HG03439 (cell line): ENCODE measurements around the gene PEX3.
"Not testable (repeated sequence)": the region's sequence is repeated elsewhere in the genome, so short reads cannot be mapped to it uniquely, and the experiment has no call there.

Source experiments
- ATAC-seq: cut with Tn5 transposase; IDR thresholded peaks from one replicate; pipeline ENCODE4 v1.9.1; 2021; ENCODE audit warnings: mild to moderate bottlenecking, moderate library complexity; ENCODE audit not compliant: unreplicated experiment

PEX3 gene

DNA sequence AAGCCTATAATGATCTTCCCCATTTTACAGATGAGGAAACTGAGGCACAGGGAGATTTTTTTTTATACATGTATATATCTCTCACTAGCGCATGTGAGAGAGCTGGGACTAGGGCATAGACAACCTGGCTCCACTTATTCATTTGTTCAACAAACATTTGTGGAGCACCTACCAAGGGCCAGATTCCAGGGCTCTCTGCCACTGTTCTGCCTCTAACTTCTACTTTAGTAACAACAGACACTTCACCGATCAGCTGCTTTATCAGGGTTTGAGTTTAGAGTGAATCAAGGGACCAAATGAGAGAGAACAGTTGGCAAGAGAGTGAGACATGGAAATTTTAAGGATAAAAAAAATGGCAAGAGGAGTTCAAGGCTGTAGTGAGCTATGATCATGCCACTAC is 7.5 kb upstream of the PEX3 start:
- no peak for ATAC-seq

DNA sequence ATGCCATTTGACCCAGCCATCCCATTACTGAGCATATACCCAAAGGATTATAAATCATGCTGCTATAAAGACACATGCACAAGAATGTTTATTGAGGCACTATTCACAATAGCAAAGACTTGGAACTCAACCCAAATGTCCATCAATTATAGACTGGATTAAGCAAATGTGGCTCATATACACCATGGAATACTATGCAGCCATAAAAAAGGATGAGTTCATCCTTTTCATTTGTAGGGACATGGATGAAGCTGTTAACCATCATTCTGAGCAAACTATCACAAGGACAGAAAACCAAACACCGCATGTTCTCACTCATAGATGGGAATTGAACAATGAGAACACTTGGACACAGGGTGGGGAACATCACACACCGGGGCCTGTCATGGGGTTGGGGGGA is 2.7 kb upstream of the PEX3 start:
- ATAC-seq: not testable (repeated sequence)

DNA sequence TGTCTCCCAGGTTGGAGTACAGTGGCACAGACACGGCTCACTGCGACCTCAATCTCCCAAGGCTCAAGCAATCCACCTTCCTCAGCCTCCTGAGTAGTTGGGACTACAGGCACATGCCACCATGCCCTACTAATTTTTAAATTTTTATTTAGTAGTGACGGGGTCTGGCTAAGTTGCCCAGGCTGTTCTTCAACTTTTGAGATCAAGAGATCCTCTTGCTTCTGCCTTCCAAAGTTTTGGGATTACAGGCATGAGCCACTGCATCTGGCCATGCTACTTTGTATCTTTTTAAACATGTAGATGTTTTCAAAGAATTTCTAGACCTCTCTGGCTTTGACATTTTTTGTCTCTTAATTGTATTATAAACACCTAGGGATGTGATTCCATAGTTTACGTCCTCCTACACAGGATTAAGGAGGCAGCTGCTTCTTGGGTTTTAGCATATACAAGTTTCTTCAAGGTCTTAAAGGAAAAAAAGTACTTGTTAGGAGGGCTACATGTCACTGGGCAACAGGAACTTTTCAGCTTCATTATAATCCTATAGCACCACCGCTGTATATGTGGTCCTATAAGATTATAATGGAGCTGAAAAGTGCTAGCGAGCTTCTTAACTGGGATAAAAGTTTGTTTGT is 1.4 kb upstream of the PEX3 start:
- ATAC-seq: no peak

DNA sequence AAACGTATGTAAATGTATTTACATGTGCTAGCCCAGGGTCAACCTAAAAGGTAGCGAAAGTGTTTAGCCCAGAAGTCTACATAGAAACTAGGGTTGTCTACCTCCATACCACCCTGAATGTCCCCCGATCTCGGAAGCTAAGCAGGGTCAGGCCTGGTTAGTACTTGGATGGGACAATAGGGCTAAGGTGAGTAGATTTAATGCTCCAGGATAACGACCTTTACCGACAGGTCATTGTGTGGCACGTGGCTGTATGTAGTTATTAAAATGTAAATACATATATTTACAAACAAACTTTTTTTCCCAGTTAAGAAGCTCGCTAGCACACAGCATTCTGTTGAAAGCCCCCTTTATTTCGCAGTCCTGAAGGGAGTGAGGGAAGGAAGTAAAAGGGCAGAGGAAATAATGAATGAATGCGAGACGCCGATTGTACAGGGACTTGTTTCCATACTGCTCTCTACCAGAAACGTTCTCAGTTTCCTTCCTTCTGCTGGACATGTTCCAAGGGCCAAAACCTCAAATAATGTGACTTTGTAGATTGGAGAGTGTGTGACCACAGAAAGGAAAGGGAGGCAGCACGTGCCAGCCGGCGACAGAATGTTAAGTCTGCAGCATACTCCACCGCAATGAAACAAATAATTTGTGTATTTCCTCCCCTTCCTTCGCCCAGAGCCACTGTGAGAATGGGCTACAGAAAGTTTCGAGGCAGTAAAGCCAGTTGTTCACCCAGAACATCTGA is 722 bp upstream of the PEX3 start:
- peak; percentile 14 for ATAC-seq

DNA sequence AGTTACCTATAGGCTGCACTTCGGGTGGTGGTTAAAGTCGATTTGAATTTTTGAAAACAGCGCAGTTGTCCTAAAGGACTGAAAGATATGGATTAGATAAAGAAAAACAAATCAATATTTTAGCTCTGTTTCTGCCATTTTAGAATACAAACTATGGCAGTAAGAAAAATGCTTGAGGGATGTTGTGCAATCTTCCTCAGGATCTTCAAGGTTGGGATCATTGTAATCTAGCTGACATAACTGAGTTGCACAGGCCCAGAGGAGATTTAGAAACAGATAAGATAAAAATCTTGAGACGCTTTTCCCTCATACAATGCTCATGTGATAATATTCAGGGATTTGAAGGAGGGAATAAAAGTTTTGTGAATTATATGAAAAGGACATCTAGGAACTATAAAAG is 926 bp downstream of the PEX3 start:
- no peak for ATAC-seq

DNA sequence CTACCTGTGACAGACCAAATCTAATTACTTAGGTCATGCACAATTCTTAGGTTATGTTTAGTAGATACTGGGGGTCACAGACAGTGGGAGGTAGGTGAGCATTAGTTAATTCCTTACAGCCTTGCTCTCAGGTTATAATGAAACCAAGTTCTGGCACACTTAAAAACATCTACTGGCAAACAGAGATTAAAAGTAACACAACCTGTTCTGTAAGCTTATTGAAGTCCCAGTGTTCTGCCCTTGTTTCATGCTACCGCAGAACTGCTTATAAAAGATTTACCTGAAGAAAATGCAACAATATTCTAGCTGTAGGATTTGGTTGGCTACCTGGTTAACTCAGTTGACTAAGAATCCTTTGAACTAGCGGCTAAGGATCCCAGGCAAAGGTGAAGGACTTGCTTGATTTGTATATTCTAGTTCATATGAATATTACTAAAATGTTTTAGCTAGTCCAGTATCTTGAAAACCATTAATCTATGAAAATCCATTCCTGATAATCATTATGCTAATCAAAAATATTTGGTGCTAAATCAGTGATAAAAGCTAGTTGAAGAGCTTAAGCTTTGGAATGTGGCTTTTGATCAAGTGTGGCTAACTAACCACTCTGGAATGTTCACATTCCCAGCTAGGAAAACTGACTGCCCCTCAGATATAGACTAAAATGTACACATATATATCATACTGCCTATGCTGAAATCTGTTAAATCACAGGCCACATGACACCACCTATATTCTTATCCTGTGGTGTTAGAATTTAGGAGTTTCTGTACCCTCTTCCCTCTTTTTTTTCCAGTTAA is 7.2 kb downstream of the PEX3 start:
- ATAC-seq: no peak

DNA sequence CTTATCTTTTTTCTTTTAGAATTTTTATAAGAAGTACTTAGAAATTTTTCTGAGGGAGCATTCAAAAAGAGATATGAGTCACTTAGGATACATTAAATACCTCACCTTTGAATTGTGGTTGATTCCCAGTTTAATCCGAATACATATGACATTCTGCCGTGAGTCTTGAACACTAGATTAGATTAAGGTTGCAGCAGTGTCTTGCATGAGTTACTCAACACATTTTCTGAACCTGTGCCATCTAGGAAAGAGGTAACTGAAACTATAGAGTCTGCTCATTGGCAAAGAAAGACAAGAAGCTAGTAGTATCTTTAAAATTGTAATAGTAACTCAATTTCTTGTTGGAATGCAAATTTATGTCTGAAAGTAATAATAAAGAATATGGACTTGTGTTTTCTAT is 14.9 kb downstream of the PEX3 start:
- ATAC-seq: no peak

DNA sequence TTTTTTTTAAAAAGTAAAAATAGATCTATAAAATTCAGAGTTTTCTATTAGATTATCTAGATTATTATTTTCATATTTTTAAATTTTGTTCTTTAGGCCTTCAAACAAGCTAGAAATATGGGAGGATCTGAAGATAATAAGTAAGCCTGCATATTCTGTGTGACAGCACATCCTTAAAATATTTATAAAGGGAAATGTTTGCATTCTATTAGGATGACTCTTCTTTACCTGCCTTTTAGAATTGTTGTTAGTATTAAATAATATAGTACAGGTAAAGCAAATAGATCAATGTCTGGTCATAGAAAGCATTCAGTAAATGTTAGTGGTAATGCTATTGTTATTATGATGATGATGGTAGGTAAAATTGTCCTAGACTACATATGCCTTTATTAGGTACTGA is 17.4 kb downstream of the PEX3 start:
- no peak for ATAC-seq

DNA sequence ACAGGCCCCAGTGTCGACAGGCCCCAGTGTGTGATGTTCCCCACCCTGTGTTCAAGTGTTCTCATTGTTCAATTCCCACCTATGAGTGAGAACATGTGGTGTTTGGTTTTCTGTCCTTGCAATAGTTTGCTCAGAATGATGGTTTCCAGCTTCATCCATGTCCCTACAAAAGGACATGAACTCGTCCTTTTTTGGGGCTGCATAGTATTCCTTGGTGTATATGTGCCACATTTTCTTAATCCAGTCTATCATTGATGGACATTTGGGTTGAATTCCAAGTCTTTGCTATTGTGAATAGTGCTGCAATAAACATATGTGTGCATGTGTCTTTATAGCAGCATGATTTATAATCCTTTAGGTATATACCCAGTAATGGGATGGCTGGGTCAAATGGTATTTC is 18.2 kb downstream of the PEX3 start:
- not testable (repeated sequence) for ATAC-seq

DNA sequence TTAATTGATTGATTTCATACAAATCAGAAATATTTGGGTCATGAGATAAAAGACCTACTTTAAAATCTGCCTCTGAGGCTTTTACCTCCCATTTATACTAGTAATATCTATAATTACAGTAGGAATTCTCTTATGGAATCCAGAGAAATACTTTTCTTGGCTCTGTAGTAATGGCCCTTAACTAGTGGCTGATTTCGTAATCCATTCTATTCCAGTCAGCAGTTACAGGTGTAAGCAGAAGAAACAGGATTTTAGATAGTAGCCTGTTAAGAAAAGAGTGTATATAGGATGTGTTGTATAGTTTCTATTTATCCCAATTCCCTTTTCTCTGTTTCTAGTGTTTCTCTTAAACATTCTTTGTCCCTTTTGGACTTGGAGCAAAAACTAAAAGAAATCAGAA is 21.2 kb downstream of the PEX3 start:
- no peak for ATAC-seq

DNA sequence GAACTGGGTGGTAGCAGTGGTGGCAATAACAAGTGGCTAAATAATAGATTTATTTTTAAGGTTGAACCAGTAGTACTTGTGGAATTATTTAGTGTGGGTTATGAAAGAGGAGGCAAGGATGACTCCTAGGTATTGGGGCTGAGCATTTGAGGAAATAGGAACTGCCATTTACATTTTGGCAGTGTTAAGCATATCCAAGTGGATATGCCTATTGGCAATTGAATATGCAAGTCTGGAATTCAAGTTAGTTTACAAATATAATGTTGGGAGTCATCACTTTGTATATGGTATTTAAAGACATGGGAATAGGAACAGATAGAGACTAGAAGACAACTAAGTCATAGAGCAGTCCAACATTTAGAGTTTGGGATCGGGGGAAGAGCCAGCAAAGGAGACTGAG is 25.9 kb downstream of the PEX3 start:
- no peak for ATAC-seq

DNA sequence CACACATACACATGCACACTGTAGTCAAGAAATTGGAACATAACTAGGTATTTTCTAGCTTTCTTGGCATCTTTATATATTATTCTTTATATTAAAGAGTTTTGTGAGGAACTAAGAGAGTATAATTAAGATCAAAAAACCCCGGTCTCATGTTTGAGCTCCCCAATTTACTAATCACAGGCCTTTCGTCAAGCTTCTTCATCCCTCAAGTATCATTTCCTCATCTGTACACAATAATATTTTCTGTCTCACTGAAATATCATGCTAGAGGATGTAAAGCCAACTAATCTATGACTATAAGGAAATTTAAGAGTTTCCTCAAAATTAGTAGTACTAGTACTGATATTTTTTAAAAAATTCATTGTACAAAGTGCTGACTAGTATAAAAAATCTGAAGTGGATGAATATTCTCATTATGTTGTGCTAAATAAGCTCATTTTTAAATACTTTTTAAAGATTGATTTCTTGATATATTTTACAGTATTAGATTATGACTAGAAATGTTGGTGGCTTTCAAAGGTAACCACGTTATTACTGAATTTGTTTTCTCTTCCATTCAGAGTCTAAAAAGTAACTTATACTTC is 28.0 kb downstream of the PEX3 start:
- ATAC-seq: no peak

DNA sequence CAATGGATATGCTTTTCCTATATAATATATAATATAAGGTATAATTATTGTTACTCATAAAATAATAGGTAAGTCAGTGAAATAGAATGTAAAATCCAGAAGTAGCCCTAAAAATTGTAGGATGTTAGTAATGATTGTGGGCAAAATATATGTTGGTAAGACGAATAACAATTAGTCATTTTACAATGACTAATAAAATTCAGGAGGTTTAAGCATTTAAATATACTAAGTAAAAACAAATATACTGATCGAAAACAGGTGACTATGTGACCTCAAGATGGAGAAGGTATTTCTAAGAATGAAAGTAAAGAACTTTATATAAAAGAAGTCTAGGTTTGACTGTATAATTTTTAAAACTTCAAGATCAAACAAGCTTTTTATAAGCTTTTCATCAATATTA is 32.0 kb downstream of the PEX3 start:
- no peak for ATAC-seq

DNA sequence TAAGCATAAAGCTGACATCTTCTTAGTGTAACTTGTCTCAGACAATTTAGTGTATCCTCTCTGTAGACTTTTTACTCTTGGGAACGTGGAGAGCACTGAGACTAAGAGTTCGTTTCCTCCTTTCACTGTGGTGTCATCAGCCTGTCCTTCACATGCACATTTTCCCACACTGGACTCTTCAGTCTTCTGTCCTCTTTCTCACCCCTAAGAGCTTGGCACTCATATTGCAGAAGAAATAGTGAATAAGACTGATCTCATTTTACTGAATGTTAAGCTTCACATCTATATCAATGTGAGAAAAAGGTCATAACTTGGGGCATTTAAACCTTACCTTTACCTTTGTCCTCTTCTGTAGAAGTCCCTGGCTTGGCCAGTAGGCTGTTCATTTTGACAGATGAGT is 35.4 kb downstream of the PEX3 start:
- ATAC-seq: no peak

DNA sequence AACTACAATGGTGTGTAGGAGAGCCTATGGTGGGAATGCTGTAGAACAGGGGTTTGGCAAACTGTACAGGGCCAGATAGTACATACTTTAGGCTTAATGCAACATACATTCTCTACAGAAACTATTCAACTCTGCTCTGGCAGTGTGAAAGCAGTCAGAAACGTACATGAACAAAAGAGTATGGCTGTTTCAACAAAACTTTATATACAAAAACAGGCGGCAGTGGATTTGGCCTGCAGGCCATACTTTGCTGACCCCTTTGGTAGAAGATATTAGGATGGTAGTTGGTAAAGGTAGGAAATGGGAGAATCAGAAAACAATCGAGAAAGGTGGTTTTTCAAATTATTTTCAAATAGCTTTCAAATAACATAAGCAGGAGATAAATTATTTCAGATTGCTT is 36.1 kb downstream of the PEX3 start:
- ATAC-seq: no peak

DNA sequence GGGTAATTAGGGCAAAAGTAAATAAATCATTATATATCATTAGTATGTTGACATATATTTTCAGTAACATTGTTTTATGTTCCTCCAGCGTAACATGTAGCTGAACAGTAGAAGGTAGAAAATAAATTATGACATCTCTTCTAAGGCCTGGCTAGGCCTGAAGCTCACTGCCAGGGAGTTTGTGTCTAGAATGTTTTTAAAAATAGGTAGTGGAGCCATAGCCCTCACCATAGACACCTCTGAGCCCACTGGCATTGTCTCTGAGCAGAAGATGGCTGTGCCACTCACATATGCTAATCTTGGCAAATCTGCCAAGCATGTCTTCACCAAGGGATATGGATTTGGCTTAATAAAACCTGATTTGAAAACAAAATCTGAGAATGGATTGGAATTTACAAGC is 39.6 kb downstream of the PEX3 start:
- ATAC-seq: no peak

DNA sequence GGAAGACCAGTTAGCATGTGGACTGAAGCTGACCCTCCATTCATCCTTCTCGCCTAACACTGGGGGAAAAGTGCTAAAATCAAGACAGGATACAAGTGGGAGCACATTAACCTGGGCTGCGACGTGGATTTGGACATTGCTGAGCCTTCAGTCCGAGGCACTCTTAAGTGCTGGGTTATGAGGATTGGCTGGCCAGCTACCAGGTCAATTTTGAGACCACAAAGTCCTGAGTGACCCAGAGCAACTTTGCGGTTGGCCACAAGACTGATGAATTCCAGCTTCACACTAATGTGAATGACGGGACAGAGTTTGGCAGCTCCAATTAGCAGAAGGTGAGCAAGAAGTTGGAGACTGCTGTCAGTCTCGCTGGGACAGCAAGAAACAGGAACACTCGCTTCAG is 40.2 kb downstream of the PEX3 start:
- no peak for ATAC-seq

DNA sequence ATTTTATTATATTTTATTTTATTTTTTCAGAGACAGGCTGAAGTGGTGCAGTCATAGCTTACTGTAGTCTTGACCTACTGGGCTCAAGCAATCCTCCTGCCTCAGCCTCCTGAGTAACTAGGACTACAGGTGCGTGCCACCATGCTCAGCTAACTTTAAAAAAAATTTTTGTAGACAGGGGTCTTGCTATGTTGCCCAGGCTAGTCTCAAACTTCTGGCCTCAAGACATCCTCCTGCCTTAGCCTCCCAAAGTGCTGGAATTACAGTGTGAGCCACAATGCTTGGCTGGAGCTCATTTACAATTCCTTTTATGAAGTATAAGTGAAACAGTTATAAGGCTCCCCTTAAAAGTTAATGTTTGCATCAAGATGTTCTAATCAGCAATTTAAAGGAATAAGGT is 46.4 kb downstream of the PEX3 start:
- no peak for ATAC-seq

DNA sequence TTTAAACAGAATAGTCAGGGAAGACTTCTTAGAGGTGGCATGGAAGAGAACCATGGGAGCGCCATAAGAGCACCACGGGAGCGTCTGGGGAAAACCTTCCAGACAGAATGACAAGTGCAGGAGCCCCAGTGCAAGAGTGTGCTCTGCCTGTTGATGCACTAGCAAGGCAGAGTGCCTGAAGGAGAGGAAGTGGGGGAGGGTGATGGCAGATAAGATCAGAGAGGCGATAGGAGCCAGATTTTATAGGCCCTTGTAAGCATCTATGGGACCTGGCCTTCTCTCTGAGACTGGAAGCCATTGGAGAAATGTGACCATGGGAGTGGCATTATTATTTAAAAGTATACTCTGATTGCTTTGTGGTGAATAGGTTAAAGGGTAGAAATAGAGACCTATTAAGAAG is 47.8 kb downstream of the PEX3 start:
- ATAC-seq: no peak

DNA sequence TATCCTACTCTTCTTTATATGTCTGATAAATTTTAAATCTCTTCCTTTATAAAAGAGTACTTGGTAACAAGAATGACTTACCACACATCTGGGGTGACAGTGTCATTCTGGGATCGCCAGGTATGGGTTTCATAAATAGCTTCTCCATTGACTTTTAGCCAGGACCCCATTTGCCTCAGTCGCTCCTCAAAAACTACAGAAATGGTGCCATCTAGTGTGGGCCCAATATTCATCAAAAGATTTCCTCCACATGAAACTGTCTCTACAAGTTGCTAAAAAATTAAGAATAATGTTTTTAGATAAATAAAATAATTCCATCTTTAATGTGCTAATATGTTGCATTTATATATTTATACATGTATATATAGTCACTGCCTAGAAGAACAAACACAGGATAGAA is 51.2 kb downstream of the PEX3 start:
- ATAC-seq: no peak

DNA sequence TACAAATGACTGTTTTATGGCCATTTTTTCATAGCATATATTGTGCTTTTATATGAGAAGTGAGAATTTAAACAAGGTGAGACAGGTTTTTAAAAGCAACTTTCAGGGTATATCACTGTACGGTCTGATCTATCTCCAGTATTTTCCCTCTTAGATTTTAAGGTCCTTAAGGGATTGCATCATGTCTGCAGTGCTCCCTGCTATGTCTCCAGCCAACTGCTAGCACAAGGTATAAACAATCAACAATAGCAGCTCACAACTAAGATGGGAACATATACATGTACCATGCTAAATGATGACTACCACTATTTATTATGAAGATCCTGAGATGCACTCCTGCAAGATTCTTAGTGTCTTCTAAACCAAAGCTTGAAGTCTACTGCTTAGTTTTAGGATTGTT is 53.8 kb downstream of the PEX3 start:
- no peak for ATAC-seq

DNA sequence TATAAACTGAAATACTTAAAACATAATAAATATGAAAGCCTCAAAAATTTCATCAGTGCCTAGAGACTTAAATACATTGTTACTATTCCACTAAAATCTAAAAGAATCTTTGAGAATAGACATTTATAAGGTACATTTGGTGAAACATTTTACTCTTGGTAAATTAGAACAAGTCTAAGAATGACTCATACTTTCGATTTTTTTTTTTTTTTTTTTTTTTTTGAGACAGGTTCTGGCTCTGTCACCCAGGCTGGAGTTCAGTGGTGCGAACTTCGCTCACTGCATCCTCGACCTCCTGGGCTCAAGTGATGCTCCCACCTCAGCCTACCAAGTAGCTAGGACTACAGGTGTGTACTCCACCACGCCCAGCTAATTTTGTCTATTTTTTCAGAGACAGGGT is 54.5 kb downstream of the PEX3 start:
- ATAC-seq: peak; percentile 51
